HepG2 (cell line): Measurements from ENCODE around the gene KIF1B. TPM values are rescaled to one million over a fixed set of nuclear protein-coding genes. Genes with fewer than 3 reads are reported as not detected.

Source experiments
- GPBP1L1 ChIP-seq: sonication (generic); formaldehyde crosslinking; IDR thresholded peaks from 2 replicates; pipeline ENCODE4 v1.5.0; 2020; ENCODE audit warnings: mild to moderate bottlenecking, missing genetic modification reagents
- SKIL ChIP-seq: sonication (generic); formaldehyde crosslinking; IDR thresholded peaks from 2 replicates; pipeline ENCODE4 v1.8.0; 2022; ENCODE audit warnings: missing genetic modification reagents, mild to moderate bottlenecking, moderate library complexity, borderline replicate concordance
- SMAD1 ChIP-seq: sonication (generic); formaldehyde crosslinking; IDR thresholded peaks from 2 replicates; pipeline ENCODE4 v1.4.0; 2020; ENCODE audit warnings: missing genetic modification reagents, low read depth, mild to moderate bottlenecking, borderline replicate concordance
- SSRP1 ChIP-seq: IDR thresholded peaks from 2 replicates; pipeline ENCODE4 v1.6.1; 2016; ENCODE audit warnings: control low read depth
- SUZ12 ChIP-seq: fragments of 150-350 bp; IDR thresholded peaks from 2 replicates; pipeline ENCODE4 v1.6.1; 2014; ENCODE audit warnings: low read depth, low read length
- TERF1 ChIP-seq: sonication (generic); formaldehyde crosslinking; IDR thresholded peaks from 2 replicates; pipeline ENCODE4 v1.8.0; 2022; ENCODE audit warnings: mild to moderate bottlenecking, missing genetic modification reagents, moderate library complexity
- XBP1 ChIP-seq: sonication (generic); formaldehyde crosslinking; IDR thresholded peaks from 2 replicates; pipeline ENCODE4 v1.5.0; 2020; ENCODE audit warnings: missing genetic modification reagents
- YEATS2 ChIP-seq: sonication (generic); formaldehyde crosslinking; IDR thresholded peaks from 2 replicates; pipeline ENCODE4 v1.4.0; 2020; ENCODE audit warnings: missing genetic modification reagents, borderline replicate concordance
- ZBTB1 ChIP-seq: sonication (generic); formaldehyde crosslinking; IDR thresholded peaks from 2 replicates; pipeline ENCODE4 v1.4.0; 2020; ENCODE audit warnings: missing genetic modification reagents, borderline replicate concordance
- ZNF572 ChIP-seq: sonication (generic); formaldehyde crosslinking; IDR thresholded peaks from 2 replicates; pipeline ENCODE4 v1.5.1; 2020; ENCODE audit warnings: mild to moderate bottlenecking, missing genetic modification reagents
- ZNF598 ChIP-seq: sonication (generic); formaldehyde crosslinking; IDR thresholded peaks from 2 replicates; pipeline ENCODE4 v1.5.1; 2020; ENCODE audit warnings: mild to moderate bottlenecking, missing genetic modification reagents, borderline replicate concordance
- ZNF609 ChIP-seq: sonication (generic); formaldehyde crosslinking; IDR thresholded peaks from 2 replicates; pipeline ENCODE4 v1.4.0; 2020; ENCODE audit warnings: mild to moderate bottlenecking, missing genetic modification reagents, borderline replicate concordance
- polyA plus RNA-seq, 8 experiments: library from polyadenylated mRNA; depleted of rRNA in 3 of 8; stranded (reverse) in 7 of 8; unstranded in 1 of 8; fragments of >200 nt; fragmentation: Illumina TruSeq in 4 of 8; extraction: Trizol in 4 of 8; gene quantifications; 2 replicates each; pipeline versions ENCODE4 v1.2.1 to v1.2.3, GENCODE V29; 2011 to 2016; ENCODE audit warnings: low read depth in 4 of 8, missing spikeins in 1 of 8, mixed read lengths in 1 of 8; ENCODE audit not compliant: insufficient read depth in 1 of 8
- total RNA-seq, 5 experiments: library from RNA; depleted of rRNA; stranded (reverse); fragments of >200 nt; fragmentation: Illumina TruSeq; extraction: Trizol; gene quantifications; 2 replicates each; pipeline ENCODE4 v1.2.3, GENCODE V29; 2016; ENCODE audit warnings: low read depth in 1 of 5

The KIF1B gene
- total and polyA plus RNA-seq, 2 of the 13 experiments (the other 11 are each of a cell fraction or from before 2014, with no cell fraction given), result 26.7 to 32.5 TPM

GRCh38 chr1:10398734-10399443 lies 188.5 kb downstream of the KIF1B start, which contains the start of gene PGD (continued):
- TF ChIP-seq GPBP1L1 (CRISPR knock-in tag), result no peak
- peak; percentile 75 for TF ChIP-seq ZNF609
- peak; percentile 86 for TF ChIP-seq XBP1 (CRISPR knock-in tag)
- no peak for TF ChIP-seq SMAD1 (CRISPR knock-in tag)
- 0 out of 2 replicates have a peak, but pooled peaks have one; percentile 30 for TF ChIP-seq TERF1 (CRISPR knock-in tag)
- TF ChIP-seq ZBTB1 (CRISPR knock-in tag), result no peak
- peak; percentile 35; the same call in 1 of the 2 replicates for TF ChIP-seq SKIL
- no peak for TF ChIP-seq ZNF572 (CRISPR knock-in tag)
- no peak for TF ChIP-seq SUZ12
- TF ChIP-seq SSRP1, result no peak
- TF ChIP-seq ZNF598 (CRISPR knock-in tag), result peak; percentile 17; the same call in 1 of the 2 replicates
- TF ChIP-seq YEATS2 (CRISPR knock-in tag), result peak; percentile 54
